GM19035 (cell line): ENCODE data around the gene LRRC37A2.
"Not testable (repeated sequence)": the region's sequence is repeated elsewhere in the genome, so short reads cannot be mapped to it uniquely, and the experiment has no call there.

Experiments
- ATAC-seq: cut with Tn5 transposase; IDR thresholded peaks from one replicate; pipeline ENCODE4 v1.9.1; 2021; ENCODE audit not compliant: unreplicated experiment

LRRC37A2 gene

GRCh38 chr17:46512168-46512567 is at the start of gene LRRC37A2:
LRRC37A2 (plus strand) TSS chr17:46512468; CDS start chr17:46512713, 245 bp downstream.
- not testable (repeated sequence) for ATAC-seq

DNA sequence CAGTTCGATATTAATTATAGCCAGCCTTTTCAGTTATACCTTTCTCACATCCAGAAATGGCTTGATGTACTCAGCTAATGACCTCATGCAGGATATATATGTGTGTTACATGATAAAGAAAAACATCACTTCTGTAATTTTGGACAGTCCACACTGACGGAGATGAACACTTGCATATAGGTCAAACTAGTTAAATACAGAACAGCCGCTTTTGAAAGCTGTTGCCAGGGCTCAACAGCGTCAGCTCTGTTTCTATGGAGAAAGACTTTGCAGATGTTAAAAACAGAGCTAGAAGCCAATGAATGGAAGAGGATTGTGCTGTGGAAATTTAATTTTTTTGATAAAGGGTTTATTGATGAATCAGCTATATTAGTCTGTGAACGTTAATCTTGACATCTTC is 44.6 kb upstream of the LRRC37A2 start:
- ATAC-seq, result not testable (repeated sequence)

GRCh38 chr17:46474489-46474888 is 37.8 kb upstream of the LRRC37A2 start:
- ATAC-seq, result not testable (repeated sequence)

GRCh38 chr17:46475583-46475982 is 36.7 kb upstream of the LRRC37A2 start:
- ATAC-seq, result not testable (repeated sequence)

DNA sequence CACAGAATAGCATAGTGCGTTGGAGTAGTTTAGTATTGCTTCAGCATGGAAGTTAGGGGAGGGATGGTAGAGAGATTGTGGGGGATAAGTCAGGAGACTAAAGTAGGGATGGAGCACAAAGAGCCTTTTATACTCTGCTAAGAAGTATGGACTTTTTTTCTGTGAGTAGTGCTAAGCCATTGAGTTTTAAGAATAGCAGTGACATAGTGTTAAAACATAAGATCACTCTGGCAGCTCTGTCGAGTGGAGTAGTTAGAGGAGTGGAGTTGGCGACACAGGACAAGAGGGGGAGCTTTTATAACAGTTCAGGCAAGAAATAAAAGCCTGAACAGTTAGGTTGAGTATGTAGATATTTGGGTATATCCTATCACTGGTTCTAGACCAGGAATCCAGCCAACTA is 33.4 kb upstream of the LRRC37A2 start:
- not testable (repeated sequence) for ATAC-seq

DNA sequence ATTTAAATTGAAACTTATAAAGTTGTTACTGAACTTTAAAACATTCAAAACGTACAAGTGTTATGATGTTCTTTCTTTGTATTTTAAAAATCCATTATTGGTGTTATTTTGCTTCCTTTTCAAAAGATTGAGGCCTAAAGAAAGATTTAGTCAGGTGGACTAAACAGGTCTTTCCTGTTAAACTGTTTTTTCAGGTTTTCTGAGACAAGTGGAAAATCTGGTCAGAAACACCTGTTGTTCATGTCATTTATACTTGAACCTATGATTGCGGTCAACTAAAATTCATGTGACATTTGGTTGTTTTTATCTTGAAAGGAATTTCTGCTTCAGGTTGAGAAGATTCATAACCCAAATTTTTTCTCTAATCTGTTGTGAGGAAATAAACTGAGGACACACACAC is 31.0 kb upstream of the LRRC37A2 start:
- ATAC-seq, result not testable (repeated sequence)

DNA sequence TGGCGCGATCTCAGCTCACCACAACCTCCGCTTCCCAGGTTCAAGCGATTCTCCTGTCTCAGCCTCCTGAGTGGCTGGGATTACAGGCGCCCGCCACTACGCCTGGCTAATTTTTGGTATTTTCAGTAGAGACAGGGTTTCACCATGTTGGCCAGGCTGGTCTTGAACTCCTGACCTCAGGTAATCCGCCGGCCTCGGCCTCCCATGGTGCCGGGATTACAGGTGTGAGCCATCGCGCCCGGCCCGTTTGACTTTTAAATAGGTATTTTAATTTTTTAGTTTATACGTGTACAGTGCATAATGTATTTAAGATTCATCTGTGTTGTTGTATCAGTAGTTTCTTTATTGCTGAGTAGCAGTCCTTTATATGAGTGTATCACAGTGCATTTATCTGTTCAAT is 20.2 kb upstream of the LRRC37A2 start:
- ATAC-seq, result not testable (repeated sequence)

DNA sequence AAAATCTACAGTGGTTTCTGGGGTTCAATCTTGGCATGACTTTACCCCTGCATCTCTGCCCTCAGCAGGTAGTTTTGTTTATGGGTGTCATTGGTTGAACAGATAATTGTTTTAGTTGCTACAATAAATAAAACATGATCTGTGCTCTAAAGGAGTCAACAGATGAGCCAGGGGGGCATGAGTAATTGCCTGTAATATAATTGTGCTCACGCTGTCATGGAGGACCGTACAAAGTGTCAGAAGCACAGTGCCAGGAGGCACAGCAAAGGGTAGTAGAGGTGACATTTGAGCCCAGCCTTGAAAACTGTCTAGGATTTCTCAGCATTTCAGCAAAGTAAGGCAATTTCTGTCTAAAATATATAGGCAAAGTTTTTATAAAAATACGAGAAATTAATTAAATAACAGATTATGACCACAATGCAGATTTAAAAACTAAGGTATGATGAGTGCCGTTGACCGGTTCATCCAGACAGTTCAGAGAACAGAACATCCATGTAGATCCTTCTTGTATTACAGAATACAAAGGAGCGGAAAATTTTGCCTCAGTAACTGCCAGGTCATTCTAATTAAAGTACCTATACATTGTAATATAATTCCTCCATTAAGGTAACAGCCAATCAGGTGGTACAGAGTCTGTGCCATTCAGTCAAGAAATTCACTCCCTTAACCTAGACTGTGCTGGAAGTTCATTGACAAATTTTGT is 12.7 kb upstream of the LRRC37A2 start:
- not testable (repeated sequence) for ATAC-seq

- ATAC-seq, result not testable (repeated sequence)
Observed at GRCh38 chr17:46505896-46506295, 6.4 kb upstream of the LRRC37A2 start.

DNA sequence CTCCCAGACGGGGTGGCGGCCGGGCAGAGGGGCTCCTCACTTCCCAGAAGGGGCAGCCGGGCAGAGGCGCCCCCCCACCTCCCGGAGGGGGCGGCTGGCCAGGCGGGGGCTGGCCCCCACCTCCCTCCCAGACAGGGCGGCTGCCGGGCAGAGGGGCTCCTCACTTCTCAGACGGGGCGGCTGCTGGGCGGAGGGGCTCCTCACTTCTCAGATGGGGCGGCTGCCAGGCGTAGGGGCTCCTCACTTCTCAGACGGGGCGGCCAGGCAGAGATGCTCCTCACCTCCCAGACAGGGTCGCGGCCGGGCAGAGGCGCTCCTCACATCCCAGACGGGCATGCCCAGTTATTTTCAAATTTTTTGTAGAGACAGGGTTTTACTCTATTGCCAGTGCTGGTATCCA is 22.4 kb downstream of the LRRC37A2 start:
- ATAC-seq, result not testable (repeated sequence)

- not testable (repeated sequence) for ATAC-seq
Observed at GRCh38 chr17:46548607-46549006, 36.3 kb downstream of the LRRC37A2 start.

DNA sequence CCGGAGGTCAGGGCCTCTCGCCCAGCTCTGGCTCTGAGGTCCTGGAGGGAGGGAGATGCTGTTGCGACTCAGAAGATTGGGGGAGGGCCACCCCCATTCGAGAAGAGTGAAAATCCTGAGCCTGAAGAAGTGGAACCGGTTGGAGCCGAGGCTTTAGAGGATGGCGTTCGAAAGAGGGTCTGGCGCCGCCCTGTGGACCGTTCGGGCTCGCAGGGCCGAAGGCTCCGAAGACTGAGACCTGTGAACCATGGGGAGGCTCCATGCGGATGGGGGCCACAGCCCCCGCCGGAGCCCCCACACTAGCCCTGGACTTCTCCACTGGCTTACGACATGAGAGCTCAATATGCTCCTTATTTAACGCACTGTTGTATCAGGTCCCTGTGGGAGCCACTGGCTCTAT is 46.9 kb downstream of the LRRC37A2 start:
- not testable (repeated sequence) for ATAC-seq

DNA sequence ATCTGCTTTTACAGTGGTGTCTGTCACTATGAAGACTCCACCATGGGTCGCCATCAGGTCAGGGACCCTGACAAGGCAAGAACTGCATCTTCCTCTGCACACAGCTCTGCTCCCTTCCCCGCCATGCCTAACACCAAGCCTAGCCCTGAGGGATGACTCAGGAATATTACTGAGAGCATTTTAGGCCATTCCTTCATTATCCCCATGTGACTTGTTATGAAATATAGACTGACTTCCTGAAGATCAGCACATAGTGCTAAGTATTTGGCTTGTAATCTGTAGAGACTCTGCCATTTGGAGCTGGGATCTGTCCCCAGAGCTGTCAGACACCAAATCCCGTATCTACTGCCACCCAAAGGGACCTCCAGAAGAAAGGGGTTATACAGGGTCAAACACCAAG is 47.8 kb downstream of the LRRC37A2 start:
- not testable (repeated sequence) for ATAC-seq

- ATAC-seq, result not testable (repeated sequence)
Observed at GRCh38 chr17:46566284-46566683, 54.0 kb downstream of the LRRC37A2 start.

GRCh38 chr17:46566980-46567379 is 54.7 kb downstream of the LRRC37A2 start:
- not testable (repeated sequence) for ATAC-seq

DNA sequence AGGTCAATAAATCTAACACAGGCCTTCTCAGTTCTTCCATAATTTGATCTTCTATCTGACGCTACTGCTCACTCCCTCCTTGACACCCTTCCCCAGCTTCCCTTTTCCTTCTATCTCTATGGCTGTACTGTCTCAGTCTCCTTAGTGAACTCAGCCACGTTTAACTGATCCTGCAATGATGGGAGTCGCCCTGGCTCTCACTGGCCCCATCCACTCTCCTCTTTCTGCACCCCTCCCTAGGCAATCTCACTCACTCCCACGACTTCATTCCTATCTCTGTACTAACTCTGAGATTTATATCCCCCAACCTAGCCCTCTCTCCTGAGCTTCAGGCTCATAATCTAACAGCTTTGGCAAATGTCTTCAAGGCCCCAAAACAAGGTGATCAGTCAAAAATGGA is 59.5 kb downstream of the LRRC37A2 start:
- ATAC-seq, result not testable (repeated sequence)

DNA sequence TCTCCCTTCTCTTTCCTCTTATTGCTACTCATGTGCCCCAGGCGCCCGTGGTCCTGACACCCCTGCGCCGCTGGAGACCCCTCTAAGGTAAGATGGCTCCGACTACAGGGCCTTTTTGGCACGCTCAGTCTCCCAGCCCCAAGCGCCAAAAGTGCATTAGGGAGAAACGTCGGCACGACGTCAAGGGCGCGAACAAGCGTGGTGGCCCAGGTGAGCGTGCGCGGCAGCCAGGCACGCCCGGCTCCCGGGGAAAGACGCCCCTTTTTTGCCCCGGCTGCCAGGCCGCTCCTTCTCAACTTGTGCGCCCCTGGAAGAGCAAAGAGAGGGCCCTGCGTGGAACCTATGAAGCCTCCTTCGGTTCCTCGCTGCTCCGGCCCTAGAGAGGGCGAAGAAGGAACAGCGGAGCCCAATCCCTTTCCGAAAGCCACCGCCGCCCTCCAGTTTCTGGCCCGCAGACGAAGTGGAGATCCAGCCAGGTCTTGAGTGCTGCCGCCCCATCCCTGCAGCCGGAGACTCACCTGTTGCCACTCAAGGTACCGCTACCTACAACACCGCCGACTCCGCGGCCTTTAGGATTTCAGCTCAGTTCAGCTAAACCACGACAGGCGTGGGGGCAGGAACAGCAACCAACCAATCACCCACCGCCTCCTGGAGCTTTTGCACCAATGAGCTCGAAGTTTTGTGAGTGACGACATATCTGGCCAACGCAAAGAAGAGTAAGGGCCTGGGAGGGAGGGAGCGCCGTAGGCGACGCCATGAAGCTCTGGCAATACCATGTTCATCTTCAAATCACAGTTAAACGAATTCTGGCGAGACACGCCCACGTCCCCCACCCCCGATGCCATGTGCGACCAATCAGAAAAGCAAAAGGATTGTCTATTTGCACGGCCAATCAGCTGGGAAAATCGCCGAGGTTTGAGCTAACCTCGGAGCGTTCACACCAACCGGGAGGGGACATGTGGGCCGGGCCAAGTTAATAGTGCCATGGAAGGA is 67.1 kb downstream of the LRRC37A2 start, which contains the start of gene ARL17A:
Gene ARL17A, minus strand, starts transcription at position 609 of the 993 bp plus-strand sequence. CDS start 3,369 bp downstream, outside the sequence.
- ATAC-seq, result peak; percentile 90

DNA sequence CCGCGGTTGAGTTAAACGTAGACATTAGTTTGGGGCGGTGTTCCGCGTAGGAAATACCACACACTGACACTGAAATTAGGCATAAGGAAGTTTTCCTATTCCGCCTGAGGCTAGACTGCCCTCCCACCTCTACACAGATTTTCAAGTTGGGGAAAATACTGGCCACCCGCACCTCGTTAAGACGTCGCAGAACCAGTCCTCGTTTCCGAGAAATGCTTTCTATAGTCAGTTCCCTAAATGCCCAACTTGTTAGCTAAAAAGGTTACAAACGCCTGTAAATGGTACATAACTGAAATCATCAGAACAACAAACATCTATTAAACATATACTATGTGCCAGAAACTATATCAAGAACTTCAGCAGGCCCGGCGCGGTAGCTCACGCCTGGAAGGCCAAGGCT is 67.8 kb downstream of the LRRC37A2 start:
- ATAC-seq, result not testable (repeated sequence)

DNA sequence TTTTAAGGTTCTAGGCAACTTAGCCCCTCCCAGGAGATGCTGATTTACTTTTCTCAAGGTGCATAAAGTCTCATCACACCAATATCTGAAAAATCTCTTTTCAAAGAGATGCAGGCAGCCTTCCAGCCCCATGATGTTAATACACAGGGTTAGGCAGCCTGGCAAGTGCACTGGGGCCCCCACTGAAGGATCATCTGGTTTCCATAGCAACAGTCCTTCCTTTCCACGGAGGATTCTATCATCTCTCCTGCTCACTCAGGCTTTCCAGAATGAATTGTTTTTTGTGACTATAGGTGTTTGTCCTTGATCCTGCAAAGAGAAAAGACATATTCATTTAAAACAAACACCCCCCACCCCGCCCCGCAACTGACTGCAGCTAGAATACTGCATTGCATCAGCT is 73.2 kb downstream of the LRRC37A2 start:
- ATAC-seq, result not testable (repeated sequence)

- peak; percentile 80 for ATAC-seq
Observed at GRCh38 chr17:46590157-46591146, 78.2 kb downstream of the LRRC37A2 start, which contains the start of gene NSF. NSF (plus strand) TSS chr17:46590669; CDS start chr17:46590776, 107 bp downstream.
